ENCODE data around the gene MAZ.

Gene MAZ

DNA sequence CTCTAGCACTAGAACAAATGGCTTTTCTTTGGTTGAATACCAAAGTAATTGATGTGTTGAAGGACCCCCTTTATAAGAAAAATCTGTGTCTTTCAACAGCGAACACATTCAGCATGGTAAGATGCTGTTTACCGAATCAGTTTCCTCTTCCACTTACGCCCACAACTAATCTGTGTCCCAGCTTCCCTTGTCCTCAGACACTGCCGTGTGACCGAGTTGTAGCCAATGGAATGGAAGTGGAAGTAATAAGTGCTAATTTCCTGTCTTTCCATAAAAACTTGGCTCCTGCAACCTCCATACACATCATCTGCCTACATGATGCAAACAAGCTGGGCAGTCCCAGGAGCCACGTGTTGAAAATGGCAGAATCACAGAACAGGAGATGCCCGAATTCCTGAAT lies 46.3 kb downstream of the MAZ start:
- no peak overlapping the region for H3K4me3 ChIP-seq (ENCODE audit: low read length)
- DNase-seq (ENCODE audit: low read depth), result no peak
- TF ChIP-seq, protein P1, sequence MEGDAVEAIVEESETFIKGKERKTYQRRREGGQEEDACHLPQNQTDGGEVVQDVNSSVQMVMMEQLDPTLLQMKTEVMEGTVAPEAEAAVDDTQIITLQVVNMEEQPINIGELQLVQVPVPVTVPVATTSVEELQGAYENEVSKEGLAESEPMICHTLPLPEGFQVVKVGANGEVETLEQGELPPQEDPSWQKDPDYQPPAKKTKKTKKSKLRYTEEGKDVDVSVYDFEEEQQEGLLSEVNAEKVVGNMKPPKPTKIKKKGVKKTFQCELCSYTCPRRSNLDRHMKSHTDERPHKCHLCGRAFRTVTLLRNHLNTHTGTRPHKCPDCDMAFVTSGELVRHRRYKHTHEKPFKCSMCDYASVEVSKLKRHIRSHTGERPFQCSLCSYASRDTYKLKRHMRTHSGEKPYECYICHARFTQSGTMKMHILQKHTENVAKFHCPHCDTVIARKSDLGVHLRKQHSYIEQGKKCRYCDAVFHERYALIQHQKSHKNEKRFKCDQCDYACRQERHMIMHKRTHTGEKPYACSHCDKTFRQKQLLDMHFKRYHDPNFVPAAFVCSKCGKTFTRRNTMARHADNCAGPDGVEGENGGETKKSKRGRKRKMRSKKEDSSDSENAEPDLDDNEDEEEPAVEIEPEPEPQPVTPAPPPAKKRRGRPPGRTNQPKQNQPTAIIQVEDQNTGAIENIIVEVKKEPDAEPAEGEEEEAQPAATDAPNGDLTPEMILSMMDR (conservative IDR thresholded peaks at IDR 0.05; ENCODE audit: low read depth, low read length), result no peak

DNA sequence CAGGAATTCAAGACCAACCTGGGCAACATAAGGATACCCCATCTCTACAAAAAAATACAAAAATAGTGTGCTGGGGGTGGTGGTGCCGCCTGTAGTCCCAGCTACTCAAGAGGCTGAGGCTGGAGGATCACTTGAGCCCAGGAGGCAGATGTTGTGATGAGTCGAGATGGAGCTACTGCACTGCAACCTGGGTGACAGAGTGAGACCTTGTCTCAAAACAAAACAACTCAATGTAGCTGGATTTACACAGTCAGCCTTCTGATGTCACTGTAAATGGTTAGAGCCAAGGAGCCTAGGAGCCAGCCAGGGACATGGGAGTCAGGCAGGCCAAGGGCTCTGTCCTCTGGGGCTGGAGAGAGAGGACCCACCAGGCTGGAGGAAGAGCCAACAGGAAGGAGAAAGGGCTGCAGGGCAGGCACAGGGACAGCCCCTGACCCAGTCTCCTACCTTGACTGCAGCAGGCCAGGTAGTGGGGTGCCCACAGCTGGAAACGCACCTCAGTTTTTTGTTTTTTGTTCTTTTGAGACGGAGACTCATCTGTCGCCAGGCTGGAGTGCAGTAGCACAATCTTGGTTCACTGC lies 48.3 kb downstream of the MAZ start:
- TF ChIP-seq, protein P1 (conservative IDR thresholded peaks at IDR 0.05; ENCODE audit: low read depth, low read length), result no peak
- no peak overlapping the region for H3K4me3 ChIP-seq (ENCODE audit: low read length)
- DNase-seq (ENCODE audit: low read depth), result no peak

DNA sequence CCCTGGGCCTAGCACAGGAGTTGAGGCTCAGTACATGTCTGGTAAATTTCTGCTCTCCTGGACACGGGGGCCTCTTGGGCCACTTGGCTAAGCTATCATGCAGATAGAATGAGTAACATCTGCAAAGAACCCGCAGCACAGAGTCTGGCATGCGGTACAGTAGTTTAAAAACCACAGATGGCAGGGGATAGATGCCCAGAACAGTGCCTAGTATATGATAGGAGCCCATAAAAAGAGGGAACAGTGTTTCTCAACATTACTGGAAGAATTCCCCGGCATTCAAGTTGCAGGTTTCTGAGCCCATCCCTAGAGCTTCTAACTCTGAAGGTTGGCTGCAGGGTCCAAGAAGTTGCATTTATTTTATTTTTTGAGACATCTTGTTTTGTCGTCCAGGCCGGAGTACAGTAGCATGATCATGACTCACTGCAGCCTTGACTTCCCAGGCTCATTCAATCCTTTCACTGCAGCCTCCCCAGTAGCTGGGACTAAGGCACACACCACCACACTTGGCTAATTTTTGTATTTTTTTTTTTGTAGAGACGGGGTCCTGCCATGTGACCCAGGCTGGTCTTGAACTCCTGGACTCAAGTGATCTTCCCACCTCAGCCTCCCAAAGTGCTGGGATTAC lies 50.9 kb downstream of the MAZ start:
- DNase-seq (ENCODE audit: low read depth), result no peak
- TF ChIP-seq, protein P1 (conservative IDR thresholded peaks at IDR 0.05; ENCODE audit: low read depth, low read length), result no peak
- no peak overlapping the region for H3K4me3 ChIP-seq (ENCODE audit: low read length)

DNA sequence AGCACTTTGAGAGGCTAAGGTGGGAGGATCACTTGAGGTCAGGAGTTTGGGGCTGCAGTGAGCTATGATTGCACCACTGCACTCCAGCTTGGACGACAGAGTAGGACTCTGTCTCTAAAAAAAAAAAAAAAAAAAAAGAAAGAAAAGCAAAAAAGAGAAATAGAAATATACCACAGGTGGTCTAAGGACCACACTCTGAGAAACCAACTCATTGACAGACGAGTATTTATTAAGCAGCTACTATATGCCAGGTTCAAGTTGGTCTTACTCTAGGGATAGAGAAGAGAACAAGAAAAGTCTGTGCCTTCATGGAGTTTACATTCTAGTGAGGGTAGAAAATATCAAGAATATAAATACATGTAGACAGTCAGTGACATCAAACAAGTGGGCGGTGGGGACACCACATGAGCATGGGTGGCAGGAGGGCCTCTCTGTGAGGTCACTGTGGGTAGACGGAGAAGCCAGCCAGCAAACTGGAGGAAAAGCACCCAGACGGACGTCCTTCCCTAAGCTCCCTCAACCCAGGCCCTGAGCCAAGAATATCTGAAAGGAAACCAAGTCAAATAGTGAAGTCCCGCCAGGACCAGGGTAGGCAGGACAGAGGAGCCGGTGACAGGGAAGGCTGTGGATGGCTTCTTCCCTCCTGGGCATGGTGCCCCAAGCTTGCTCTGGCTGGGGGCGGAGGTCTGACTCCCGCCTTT lies 52.0 kb downstream of the MAZ start:
- no peak overlapping the region for H3K4me3 ChIP-seq (ENCODE audit: low read length)
- no peak for DNase-seq (ENCODE audit: low read depth)
- TF ChIP-seq, protein P1 (conservative IDR thresholded peaks at IDR 0.05; ENCODE audit: low read depth, low read length), result no peak

DNA sequence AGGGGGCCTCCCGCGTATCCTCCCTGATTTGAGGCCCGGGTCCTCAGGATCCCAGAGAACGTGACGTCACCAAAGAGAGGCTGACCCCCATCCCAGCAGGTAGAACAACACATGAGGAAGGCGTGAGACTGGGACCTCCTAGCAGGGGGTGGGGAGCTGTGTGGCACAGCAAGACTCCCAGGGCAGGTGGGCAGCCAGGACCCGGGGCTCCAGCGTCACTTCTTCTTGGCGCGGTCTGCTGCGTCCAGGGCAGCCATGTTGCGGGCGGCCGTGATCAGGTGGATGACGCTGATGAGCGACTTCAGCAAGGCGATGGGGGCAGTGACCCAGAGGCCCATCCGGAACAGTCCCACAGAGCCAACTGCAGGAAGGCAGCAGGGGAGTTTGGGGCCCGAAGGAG lies 52.6 kb downstream of the MAZ start:
- no peak for DNase-seq (ENCODE audit: low read depth)
- H3K4me3 ChIP-seq (ENCODE audit: low read length), result no peak overlapping the region
- TF ChIP-seq, protein P1 (conservative IDR thresholded peaks at IDR 0.05; ENCODE audit: low read depth, low read length), result no peak

DNA sequence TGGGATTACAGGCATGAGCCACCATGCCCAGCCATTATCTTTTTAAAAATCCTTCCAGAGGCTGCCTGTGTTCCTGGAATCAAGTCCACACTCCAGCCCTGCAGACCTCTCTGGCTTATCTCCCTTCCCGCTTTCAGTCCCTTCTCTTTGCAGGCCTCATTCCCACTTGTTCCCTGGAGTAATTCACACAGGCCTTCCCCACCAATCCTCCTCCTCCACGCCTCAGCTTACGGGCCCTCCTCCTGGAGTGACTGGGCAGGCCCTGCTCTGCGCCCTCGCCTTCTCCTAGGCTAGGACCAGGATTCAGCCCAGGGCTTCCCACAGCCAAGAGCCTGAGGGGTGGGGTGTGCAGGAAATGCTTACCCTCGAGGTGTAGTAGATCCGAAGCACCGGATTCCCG lies 53.9 kb downstream of the MAZ start:
- H3K4me3 ChIP-seq (ENCODE audit: low read length), result no peak overlapping the region
- TF ChIP-seq, protein P1 (conservative IDR thresholded peaks at IDR 0.05; ENCODE audit: low read depth, low read length), result no peak
- DNase-seq (ENCODE audit: low read depth), result no peak

Measured in retinal pigment epithelial cell (primary cell).